Uterus (tissue), 2 donors: Measurements from ENCODE around the gene HPS4.
"Not testable (repeated sequence)": the region's sequence is repeated elsewhere in the genome, so short reads cannot be mapped to it uniquely, and the experiment has no call there.

ENCODE experiments used
- CTCF ChIP-seq, 4 experiments: fragments of 200-600 bp in 2 of 4; fragments of 450-650 bp in 2 of 4; sonication (generic) in 2 of 4; IDR thresholded peaks; one replicate each; pipeline ENCODE4 v1.5.1; 2016 to 2019; ENCODE audit warnings: antibody characterized with exemption in 4 of 4, mild to moderate bottlenecking in 2 of 4, moderate library complexity in 1 of 4
- POLR2A ChIP-seq, 2 donors: fragments of 450-650 bp; IDR thresholded peaks; one replicate each; pipeline ENCODE4 v1.6.1; 2016; ENCODE audit warnings: antibody characterized with exemption in 2 of 2, mild to moderate bottlenecking in 1 of 2, moderate library complexity in 1 of 2

- not testable (repeated sequence) for TF ChIP-seq CTCF, POLR2A (IDR thresholded peaks at IDR 0.05)
Observed at GRCh38 chr22:26528518-26528917, 44.9 kb upstream of the HPS4 start.
